K562 (cell line): ENCODE results near the gene RAE1. TPM values are rescaled to one million over a fixed set of nuclear protein-coding genes. Genes with fewer than 3 reads are reported as not detected.
A peak's percentile ranks its signal among the peaks of the same experiment; 100 is the strongest.

Source experiments
- ATAC-seq: fragments of 200-7000 bp; cut with Tn5 transposase; 3 replicates; pipeline ENCODE4 v1.9.1; 2020; ENCODE audit warnings: moderate library complexity
- BruUV-seq: library from RNA; stranded (reverse); fragments of 400-500 nt; replicated peaks from 2 replicates; lab custom pipeline; 2021; lab: Mats Ljungman, UMichigan
- CTCF ChIA-PET: fragments of 300-600 bp; formaldehyde crosslinking; extraction: SDS; loops from one replicate; lab custom pipeline; 2021; ENCODE audit warnings: low intra/inter-chr PET ratio; lab: Yijun Ruan, JAX
- POLR2A ChIA-PET: fragments of 300-600, 350-650 bp; sonication (Branson Sonifier 250); formaldehyde crosslinking; extraction: SDS; loops from one replicate; lab custom pipeline; 2021; ENCODE audit warnings: antibody characterized with exemption, inconsistent platforms; lab: Yijun Ruan, JAX
- DNase-seq, 4 experiments: peaks; one replicate each; pipeline versions ENCODE4 v3.0.0 to v3.0.0-alpha.2; 2011 to 2018; ENCODE audit warnings: low spot score in 3 of 4, mixed read lengths in 3 of 4; ENCODE audit errors: extremely low read depth in 1 of 4
- FAIRE-seq: peaks from 2 replicates; lab custom pipeline; 2011; peaks lifted over from hg19 to GRCh38; lab: Jason Lieb, UNC
- H2AFZ ChIP-seq: 2 replicates; pipeline ENCODE4 v1.6.0; 2011; ENCODE audit warnings: low read depth, low read length, control low read depth, inconsistent platforms
- H3K27ac ChIP-seq: fragments of 200-600 bp; 3 replicates; pipeline ENCODE4 v1.8.0; 2011; ENCODE audit warnings: low read depth, mild to moderate bottlenecking, control low read depth, inconsistent platforms, low read length, moderate library complexity, mixed read lengths; ENCODE audit errors: extremely low read depth
- H3K27me3 ChIP-seq, 2 experiments: fragments of 300-600 bp in 1 of 2; 2 replicates in 1 of 2; 3 replicates in 1 of 2; pipeline versions ENCODE4 v1.6.0 to v1.8.0; 2011; ENCODE audit warnings: inconsistent platforms in 2 of 2, low read length in 2 of 2, mild to moderate bottlenecking in 1 of 2, mixed read lengths in 1 of 2, moderate library complexity in 1 of 2; ENCODE audit not compliant: control insufficient read depth in 2 of 2, insufficient read depth in 2 of 2
- H3K36me3 ChIP-seq: fragments of 300-600 bp; 3 replicates; pipeline ENCODE4 v1.8.0; 2011; ENCODE audit warnings: mild to moderate bottlenecking, low read length, inconsistent platforms; ENCODE audit not compliant: control insufficient read depth, insufficient read depth
- H3K4me1 ChIP-seq, 2 experiments: fragments of 200-600 bp in 1 of 2; replicated peaks in 1 of 2; 2 replicates in 1 of 2; 3 replicates in 1 of 2; pipeline versions ENCODE4 v1.5.1 to v1.8.0; 2011; ENCODE audit warnings: inconsistent platforms in 2 of 2, low read length in 2 of 2, mild to moderate bottlenecking in 1 of 2, mixed read lengths in 1 of 2, moderate library complexity in 1 of 2; ENCODE audit not compliant: control insufficient read depth in 2 of 2, insufficient read depth in 2 of 2
- H3K4me2 ChIP-seq: 2 replicates; pipeline ENCODE4 v1.6.1; 2011; ENCODE audit warnings: low read length, control low read depth, inconsistent platforms, mixed read lengths; ENCODE audit not compliant: insufficient read depth
- H3K4me3 ChIP-seq: fragments of 200-600 bp; sonication (generic), shearing (Covaris generic); 2 replicates; pipeline ENCODE4 v1.5.1; 2016; ENCODE audit warnings: control low read depth, inconsistent platforms
- H3K79me2 ChIP-seq: fragments of 200-600 bp; 3 replicates; pipeline ENCODE4 v1.8.0; 2011; ENCODE audit warnings: low read length, inconsistent platforms; ENCODE audit not compliant: control insufficient read depth, insufficient read depth
- H3K9ac ChIP-seq, 2 experiments: 2 replicates each; pipeline versions ENCODE4 v1.6.0 to v1.6.1; 2011; ENCODE audit warnings: low read depth in 2 of 2, low read length in 2 of 2, control low read depth in 1 of 2, inconsistent platforms in 1 of 2, mild to moderate bottlenecking in 1 of 2, mixed read lengths in 1 of 2; ENCODE audit not compliant: insufficient read depth in 1 of 2
- H3K9me1 ChIP-seq: one replicate; pipeline ENCODE4 v1.6.0; 2011; ENCODE audit warnings: inconsistent platforms, mild to moderate bottlenecking, low read length, moderate library complexity; ENCODE audit not compliant: control insufficient read depth, insufficient read depth
- H3K9me3 ChIP-seq: replicated peaks from 2 replicates; pipeline ENCODE4 v1.5.1; 2011; ENCODE audit warnings: low read depth, low read length, inconsistent platforms; ENCODE audit not compliant: control insufficient read depth, insufficient read depth
- H4K20me1 ChIP-seq: replicated peaks from 2 replicates; pipeline ENCODE4 v1.6.1; 2011; ENCODE audit warnings: low read length, inconsistent platforms, mixed read lengths; ENCODE audit not compliant: control insufficient read depth, insufficient read depth
- CHAMP1 ChIP-seq: fragments of 450-650 bp; IDR thresholded peaks from 2 replicates; pipeline ENCODE4 v1.6.1; 2016; ENCODE audit warnings: mild to moderate bottlenecking
- FOXK1 ChIP-seq: sonication (generic); formaldehyde crosslinking; IDR thresholded peaks from 2 replicates; pipeline ENCODE4 v1.8.0; 2022; ENCODE audit warnings: missing genetic modification reagents, mild to moderate bottlenecking, borderline replicate concordance
- L3MBTL2 ChIP-seq: fragments of 450-650 bp; IDR thresholded peaks from 2 replicates; pipeline ENCODE4 v1.6.1; 2016; ENCODE audit warnings: mild to moderate bottlenecking, moderate library complexity
- NELFE ChIP-seq: IDR thresholded peaks from 2 replicates; pipeline ENCODE4 v1.6.1; 2011; ENCODE audit warnings: mild to moderate bottlenecking; ENCODE audit not compliant: insufficient read depth, insufficient read length
- TAF7 ChIP-seq: fragments of 450-650 bp; IDR thresholded peaks from 2 replicates; pipeline ENCODE4 v1.6.1; 2016; ENCODE audit warnings: missing genetic modification characterization, missing compliant biosample characterization
- ZC3H4 ChIP-seq: sonication (generic); formaldehyde crosslinking; IDR thresholded peaks from 2 replicates; pipeline ENCODE4 v1.9.0; 2021; ENCODE audit warnings: missing genetic modification reagents, borderline replicate concordance
- WGBS: fragments of 100-300 bp; shearing (Covaris generic); methylation state at CpG from one replicate; pipeline ENCODE4 v1.1.6; 2016; ENCODE audit warnings: low coverage, mixed read lengths; ENCODE audit not compliant: insufficient coverage; ENCODE audit errors: missing lambda C conversion rate; 5-methylcytosine and 5-hydroxymethylcytosine counted together
- in situ Hi-C: fragments of 300-500 bp; cut with MboI; formaldehyde crosslinking; loops from 4 replicates; pipeline ENCODE4 v1.15.0; 2018; ENCODE audit warnings: inconsistent platforms, mixed read lengths
- intact Hi-C: fragments of 100-400 bp; cut with micrococcal nuclease; formaldehyde crosslinking; loops from 2 replicates; pipeline ENCODE4 v1.14.2; 2022
- polyA plus RNA-seq, 8 experiments: library from polyadenylated mRNA; depleted of rRNA in 4 of 8; stranded (reverse) in 5 of 8; unstranded in 3 of 8; fragments of >200 nt; fragmentation: Nextera tagmentation in 2 of 8; fragmentation: Illumina TruSeq in 1 of 8; extraction: Ambion mirVana in 2 of 8; extraction: Trizol in 1 of 8; gene quantifications; 2 replicates each; pipeline versions ENCODE4 v1.2.1 to v1.2.3, GENCODE V29; 2011 to 2014; ENCODE audit warnings: inconsistent platforms in 1 of 8, missing spikeins in 1 of 8
- total RNA-seq, 7 experiments: library from RNA; depleted of rRNA in 6 of 7; stranded (reverse); fragments of >200 nt in 6 of 7; fragmentation: Illumina TruSeq in 2 of 7; extraction: Trizol in 2 of 7; gene quantifications; 2 replicates each; pipeline versions ENCODE4 v1.2.1 to v1.2.3, GENCODE V29; 2011 to 2021; ENCODE audit warnings: low replicate concordance in 1 of 7

Gene RAE1
- total and polyA plus RNA-seq, 9 of the 15 experiments (the other 6 are each of a cell fraction or from before 2014, with no cell fraction given) = 33.7 to 248 (median 77.7) TPM

GRCh38 chr20:57381596-57382503, 30.8 kb downstream of the RAE1 start:
- POLR2A ChIA-PET = interaction anchor here (0.6 to 1.2 kb wide), 3 partner anchors 9 to 26 kb away, joined by 3 read pairs; no protein-coding TSS in a partner anchor
- H3K4me3 ChIP-seq = no peak overlapping the region
- 0 out of 4 replicates have a peak overlapping the region, but pooled peaks of 1 of the 2 experiments have one; percentile 41 for H3K9ac ChIP-seq
- no TSS peak for BruUV-seq
- H3K79me2 ChIP-seq = no peaks in the 10 kb centered on the region
- H3K36me3 ChIP-seq = peaks cover 31% of the 10 kb centered on the region
- DNase-seq (peak; percentile 75 to 86 (median 82)), FAIRE-seq (peak; percentile 96), ATAC-seq (peak; percentile 89)
- no peak overlapping the region for H3K27ac ChIP-seq
- WGBS = 16% methylated on average over 20 of the region's 20 CpGs
- H4K20me1 ChIP-seq = peaks cover 5% of the 10 kb centered on the region; the same call in 1 of the 2 replicates
- H3K9me1 ChIP-seq = no peaks in the 10 kb centered on the region
- peak overlapping the region; percentile 17 for H2AFZ ChIP-seq
- intact Hi-C loops (loop anchor here (1.0 to 5.0 kb wide), 3 partner anchors 40 to 212 kb away; no protein-coding TSS in a partner anchor), in situ Hi-C loops (loop anchor here (25.0 kb wide), 1 partner anchor 830 kb away; no protein-coding TSS in a partner anchor)
- CTCF ChIA-PET = interaction anchor here (0.6 to 4.3 kb wide), 7 partner anchors 109 to 212 kb away, joined by 3 to 77 read pairs (median 3); no protein-coding TSS in a partner anchor
- no peak overlapping the region for H3K4me2 ChIP-seq
- H3K9me3 ChIP-seq = no peaks in the 10 kb centered on the region
- H3K27me3 ChIP-seq = no peaks in the 10 kb centered on the region
- H3K4me1 ChIP-seq = peaks cover 0 to 13% of the 10 kb centered on the region in 2 experiments; a peak in 3 of 5 replicates
- TF ChIP-seq TAF7 (tag) (no peak), NELFE (no peak), FOXK1 (CRISPR knock-in tag) (no peak), L3MBTL2 (peak; percentile 77), ZC3H4 (CRISPR knock-in tag) (no peak), CHAMP1 (no peak)
